Activated T-cell treated with anti-CD3 and anti-CD28 coated beads, Interleukin-2, amount 50 U/mL, for 72 hours (primary cell): ENCODE data around the gene SPATA13. TPM values are rescaled to one million over a fixed set of nuclear protein-coding genes. Genes with fewer than 3 reads are reported as not detected.

Experiments used
- ATAC-seq, 2 donors: fragments of 150-1000 bp; cut with Tn5 transposase; replicated peaks in 1 of 2; 2 replicates each; pipeline ENCODE4 v1.10.0; 2021; ENCODE audit warnings: moderate library complexity in 2 of 2, mild to moderate bottlenecking in 1 of 2
- DNase-seq, 2 donors: peaks; one replicate each; pipeline ENCODE4 v3.0.0; 2021 to 2022; ENCODE audit warnings: mixed read lengths in 1 of 2
- H3K27ac Mint-ChIP-seq: one replicate; pipeline ENCODE4 v1.8.0; 2022; ENCODE audit warnings: mild to moderate bottlenecking, moderate library complexity, mixed read lengths
- H3K27me3 Mint-ChIP-seq: one replicate; pipeline ENCODE4 v1.8.0; 2022; ENCODE audit warnings: low read depth, mixed read lengths
- H3K36me3 Mint-ChIP-seq, 2 donors: one replicate each; pipeline ENCODE4 v1.8.0; 2022; ENCODE audit warnings: mixed read lengths in 2 of 2, mild to moderate bottlenecking in 1 of 2; ENCODE audit not compliant: insufficient read depth in 2 of 2
- H3K4me1 Mint-ChIP-seq: one replicate; pipeline ENCODE4 v1.8.0; 2022; ENCODE audit warnings: low read depth, mixed read lengths
- H3K4me3 Mint-ChIP-seq, 2 donors: one replicate each; pipeline ENCODE4 v1.8.0; 2022; ENCODE audit warnings: mild to moderate bottlenecking in 2 of 2, mixed read lengths in 2 of 2, moderate library complexity in 2 of 2
- H3K9me3 Mint-ChIP-seq, 2 donors: one replicate each; pipeline ENCODE4 v1.8.0; 2022; ENCODE audit warnings: mixed read lengths in 2 of 2
- total RNA-seq, 2 donors: library from RNA; stranded (reverse); gene quantifications; one replicate each; pipeline ENCODE4 v1.2.3, GENCODE V29; 2022

The SPATA13 gene
- total RNA-seq, 2 donors from 2014 or later, result 60.8 to 68.6 TPM

GRCh38 chr13:24280720-24281119, 120.2 kb downstream of the SPATA13 start:
- H3K27ac Mint-ChIP-seq, result peak overlapping the region; percentile 43
- ATAC-seq, result no peak

GRCh38 chr13:24281188-24282008, 120.9 kb downstream of the SPATA13 start:
- ATAC-seq, result peak in 1 of 2 donors; percentile 26
- H3K36me3 Mint-ChIP-seq, result peaks cover 2 to 18% of the 10 kb centered on the region in 2 donors

More at GRCh38 chr13:24280720-24281119, 120.2 kb downstream of the SPATA13 start:
- DNase-seq, result no peak
- peaks cover 46% of the 10 kb centered on the region for H3K4me1 Mint-ChIP-seq
- no peak overlapping the region for H3K4me3 Mint-ChIP-seq
- no peaks in the 10 kb centered on the region for H3K9me3 Mint-ChIP-seq
- H3K36me3 Mint-ChIP-seq, result peaks cover 3 to 18% of the 10 kb centered on the region in 2 donors
- no peaks in the 10 kb centered on the region for H3K27me3 Mint-ChIP-seq

GRCh38 chr13:24282256-24282655, 121.7 kb downstream of the SPATA13 start:
- DNase-seq (no peak), ATAC-seq (no peak)
- H3K36me3 Mint-ChIP-seq, result peaks cover 1 to 15% of the 10 kb centered on the region in 2 donors
- H3K27ac Mint-ChIP-seq, result no peak overlapping the region
- no peak overlapping the region for H3K4me3 Mint-ChIP-seq
- no peaks in the 10 kb centered on the region for H3K27me3 Mint-ChIP-seq
- H3K9me3 Mint-ChIP-seq, result no peaks in the 10 kb centered on the region
- peaks cover 31% of the 10 kb centered on the region for H3K4me1 Mint-ChIP-seq

More at GRCh38 chr13:24281188-24282008, 120.9 kb downstream of the SPATA13 start:
- Mint-ChIP-seq H3K4me1 (peaks cover 40% of the 10 kb centered on the region), H3K27ac (no peak overlapping the region), H3K27me3 (no peaks in the 10 kb centered on the region), H3K4me3 (no peak overlapping the region), H3K9me3 (no peaks in the 10 kb centered on the region)
- DNase-seq, result no peak

- no peak overlapping the region for H3K27ac Mint-ChIP-seq
- no peak overlapping the region for H3K4me3 Mint-ChIP-seq
Measured at GRCh38 chr13:24284889-24285565, 124.5 kb downstream of the SPATA13 start.

GRCh38 chr13:24286624-24287023, 126.1 kb downstream of the SPATA13 start:
- Mint-ChIP-seq H3K4me3 (no peak overlapping the region), H3K27ac (no peak overlapping the region), H3K4me1 (no peaks in the 10 kb centered on the region), H3K36me3 (peaks cover 7 to 28% of the 10 kb centered on the region in 2 donors), H3K27me3 (no peaks in the 10 kb centered on the region), H3K9me3 (no peaks in the 10 kb centered on the region)
- DNase-seq (no peak), ATAC-seq (no peak)

More at GRCh38 chr13:24284889-24285565, 124.5 kb downstream of the SPATA13 start:
- Mint-ChIP-seq H3K27me3 (no peaks in the 10 kb centered on the region), H3K9me3 (no peaks in the 10 kb centered on the region), H3K36me3 (peaks cover 6 to 24% of the 10 kb centered on the region in 2 donors), H3K4me1 (peaks cover 5% of the 10 kb centered on the region)
- no peak for ATAC-seq
- DNase-seq, result no peak

- peaks cover 12 to 33% of the 10 kb centered on the region in 2 donors for H3K36me3 Mint-ChIP-seq
- ATAC-seq, result no peak
- H3K9me3 Mint-ChIP-seq, result no peaks in the 10 kb centered on the region
Measured at GRCh38 chr13:24287748-24288287, 127.3 kb downstream of the SPATA13 start.

GRCh38 chr13:24288870-24289269, 128.3 kb downstream of the SPATA13 start:
- ATAC-seq, result no peak
- H3K4me3 Mint-ChIP-seq, result no peak overlapping the region
- DNase-seq, result no peak
- H3K27me3 Mint-ChIP-seq, result no peaks in the 10 kb centered on the region
- no peaks in the 10 kb centered on the region for H3K9me3 Mint-ChIP-seq
- no peak overlapping the region for H3K27ac Mint-ChIP-seq
- peaks cover 13 to 39% of the 10 kb centered on the region in 2 donors for H3K36me3 Mint-ChIP-seq
- no peaks in the 10 kb centered on the region for H3K4me1 Mint-ChIP-seq

More at GRCh38 chr13:24287748-24288287, 127.3 kb downstream of the SPATA13 start:
- H3K4me3 Mint-ChIP-seq, result no peak overlapping the region
- DNase-seq, result no peak
- no peaks in the 10 kb centered on the region for H3K4me1 Mint-ChIP-seq
- no peak overlapping the region for H3K27ac Mint-ChIP-seq
- H3K27me3 Mint-ChIP-seq, result no peaks in the 10 kb centered on the region

- H3K27me3 Mint-ChIP-seq, result no peaks in the 10 kb centered on the region
- no peaks in the 10 kb centered on the region for H3K4me1 Mint-ChIP-seq
- no peaks in the 10 kb centered on the region for H3K9me3 Mint-ChIP-seq
- DNase-seq, result no peak
- ATAC-seq, result no peak
- peaks cover 19 to 46% of the 10 kb centered on the region in 2 donors for H3K36me3 Mint-ChIP-seq
- H3K27ac Mint-ChIP-seq, result no peak overlapping the region
- no peak overlapping the region for H3K4me3 Mint-ChIP-seq
Measured at GRCh38 chr13:24290280-24290932, 129.9 kb downstream of the SPATA13 start.

GRCh38 chr13:24292481-24292880, 132.0 kb downstream of the SPATA13 start:
- peaks cover 22 to 51% of the 10 kb centered on the region in 2 donors for H3K36me3 Mint-ChIP-seq
- H3K4me1 Mint-ChIP-seq, result no peaks in the 10 kb centered on the region
- no peak overlapping the region for H3K27ac Mint-ChIP-seq
- no peak overlapping the region for H3K4me3 Mint-ChIP-seq
- H3K27me3 Mint-ChIP-seq, result no peaks in the 10 kb centered on the region
- ATAC-seq (no peak), DNase-seq (no peak)
- H3K9me3 Mint-ChIP-seq, result no peaks in the 10 kb centered on the region

GRCh38 chr13:24293746-24294145, 133.2 kb downstream of the SPATA13 start:
- Mint-ChIP-seq H3K9me3 (no peaks in the 10 kb centered on the region), H3K27ac (peak overlapping the region; percentile 36), H3K4me1 (no peaks in the 10 kb centered on the region), H3K27me3 (no peaks in the 10 kb centered on the region), H3K36me3 (peaks cover 24 to 52% of the 10 kb centered on the region in 2 donors), H3K4me3 (no peak overlapping the region)
- DNase-seq, result no peak
- ATAC-seq, result no peak

- no peaks in the 10 kb centered on the region for H3K9me3 Mint-ChIP-seq
- H3K27me3 Mint-ChIP-seq, result no peaks in the 10 kb centered on the region
Measured at GRCh38 chr13:24299488-24300114, 139.1 kb downstream of the SPATA13 start.

GRCh38 chr13:24301434-24301833, 140.9 kb downstream of the SPATA13 start:
- H3K27me3 Mint-ChIP-seq, result no peaks in the 10 kb centered on the region
- DNase-seq (no peak), ATAC-seq (no peak)
- H3K4me3 Mint-ChIP-seq, result no peak overlapping the region
- H3K36me3 Mint-ChIP-seq, result peaks cover 10 to 33% of the 10 kb centered on the region in 2 donors
- peak overlapping the region; percentile 51 for H3K27ac Mint-ChIP-seq
- H3K4me1 Mint-ChIP-seq, result no peaks in the 10 kb centered on the region
- H3K9me3 Mint-ChIP-seq, result no peaks in the 10 kb centered on the region

More at GRCh38 chr13:24299488-24300114, 139.1 kb downstream of the SPATA13 start:
- no peak overlapping the region for H3K4me3 Mint-ChIP-seq
- H3K36me3 Mint-ChIP-seq, result peaks cover 15 to 42% of the 10 kb centered on the region in 2 donors
- no peaks in the 10 kb centered on the region for H3K4me1 Mint-ChIP-seq
- ATAC-seq (no peak), DNase-seq (no peak)
- no peak overlapping the region for H3K27ac Mint-ChIP-seq
